ENCODE data around the gene RNF224.

RNF224 gene

DNA sequence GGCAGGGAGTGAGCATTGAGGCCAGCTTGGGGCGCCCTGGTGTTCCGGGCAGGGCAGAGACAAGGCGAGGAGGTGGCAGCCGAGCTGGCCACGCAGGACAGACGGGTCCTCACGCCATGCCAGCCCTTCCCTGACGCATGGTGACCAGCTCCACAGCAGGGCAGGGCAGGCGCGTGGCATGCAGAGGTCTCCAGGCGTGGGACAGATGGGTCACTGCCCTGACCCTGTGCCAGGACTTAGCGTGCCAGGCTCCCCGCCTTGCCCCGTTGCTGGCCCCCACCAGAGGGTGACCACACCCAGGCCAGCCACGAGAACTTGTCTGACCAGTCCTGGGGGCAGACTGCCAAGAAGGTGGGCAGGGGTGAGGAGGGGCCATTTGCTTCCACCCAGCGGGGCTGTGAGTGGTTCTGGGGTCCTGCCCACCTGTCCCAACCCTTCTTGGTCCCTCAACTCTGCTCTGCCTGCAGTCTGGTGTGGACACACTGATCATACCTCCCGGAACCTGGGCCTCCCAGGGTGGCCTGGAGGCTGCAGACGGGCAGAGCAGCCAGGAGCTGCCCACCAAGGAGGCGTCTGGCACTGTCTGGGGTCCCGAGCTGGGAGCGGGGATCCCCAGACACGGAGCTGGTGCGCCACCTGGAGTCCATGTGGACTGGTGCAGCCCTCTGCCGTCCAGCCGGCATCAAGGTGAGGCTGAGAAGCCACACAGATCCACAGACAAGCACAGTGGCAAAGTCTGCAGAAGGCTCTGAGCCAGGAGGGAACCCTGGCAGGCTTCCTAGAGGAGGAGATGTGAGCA lies at the start of gene RNF224:
Gene RNF224 (plus strand): TSS at position 449 of the 799 bp plus-strand sequence. CDS start 834 bp downstream, outside the sequence.
- DNase-seq = peak; percentile 76

DNA sequence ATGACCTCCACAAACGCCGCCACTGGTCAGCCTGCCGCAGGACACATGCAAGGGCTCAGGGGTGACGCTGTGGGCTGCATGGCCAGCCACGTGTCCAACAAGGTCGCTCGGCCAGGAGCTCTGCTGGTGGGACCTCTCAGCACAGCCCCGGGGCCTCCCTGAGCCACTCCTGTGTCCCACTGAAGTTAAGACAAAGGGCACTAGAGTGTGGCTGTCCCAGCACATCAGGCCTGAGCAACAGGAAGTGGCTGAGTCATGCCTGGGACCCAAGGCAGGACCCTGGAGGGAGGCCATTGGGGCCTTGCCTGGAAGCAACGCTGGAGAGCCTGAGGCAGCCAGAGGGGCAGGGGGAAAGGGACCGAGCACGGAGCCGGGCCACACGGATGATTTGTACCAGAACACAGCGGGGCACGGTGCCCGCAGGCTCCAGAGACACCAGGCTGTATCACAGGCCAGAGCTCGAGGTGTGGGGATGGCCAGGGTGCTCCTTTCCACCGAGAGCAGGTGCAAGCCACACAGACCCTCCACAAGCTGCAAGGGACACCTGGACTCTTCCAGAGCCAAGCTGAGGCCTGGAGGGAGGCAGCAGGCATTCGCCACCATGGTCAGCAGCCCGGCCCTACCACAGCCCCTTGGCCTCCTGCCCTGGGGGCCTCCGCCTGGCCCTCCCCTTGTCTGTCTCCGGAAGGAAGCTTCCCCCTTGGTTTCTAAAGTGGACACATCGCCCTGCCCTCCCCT lies 48.9 kb upstream of the RNF224 start:
- DNase-seq = no peak

DNA sequence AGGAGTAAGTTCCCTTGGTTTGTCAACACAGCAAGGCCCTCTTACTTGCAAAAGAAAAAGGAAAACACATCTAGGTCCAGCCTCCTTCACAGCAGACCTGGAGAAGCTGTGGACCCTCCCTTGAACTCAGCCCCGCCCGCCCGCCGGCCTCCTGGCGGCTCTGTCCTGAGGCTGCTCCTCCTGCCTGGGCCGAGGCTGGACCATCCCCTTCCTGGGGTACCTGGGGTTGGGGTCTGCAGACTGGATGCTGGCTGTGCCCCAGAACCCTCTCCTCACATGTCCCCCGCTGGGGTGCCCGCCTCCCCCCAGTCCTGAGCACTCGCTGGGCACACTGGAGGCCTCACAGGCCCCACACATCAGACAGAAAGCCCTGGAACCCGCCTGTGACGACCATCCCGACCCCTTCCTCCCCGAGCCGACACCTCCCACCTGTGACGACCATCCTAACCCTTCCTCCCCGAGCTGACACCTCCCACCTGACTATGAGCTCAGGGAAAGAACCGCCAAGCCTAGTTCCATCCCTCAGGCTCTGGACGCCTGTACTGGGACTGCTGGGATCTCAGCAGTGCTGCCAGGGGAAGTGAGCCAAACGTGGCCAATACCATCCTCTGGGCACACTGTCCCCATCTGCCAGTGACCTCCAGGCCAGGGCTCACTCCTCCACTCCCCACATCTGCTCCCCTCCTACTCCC lies 48.2 kb upstream of the RNF224 start:
- DNase-seq = no peak

DNA sequence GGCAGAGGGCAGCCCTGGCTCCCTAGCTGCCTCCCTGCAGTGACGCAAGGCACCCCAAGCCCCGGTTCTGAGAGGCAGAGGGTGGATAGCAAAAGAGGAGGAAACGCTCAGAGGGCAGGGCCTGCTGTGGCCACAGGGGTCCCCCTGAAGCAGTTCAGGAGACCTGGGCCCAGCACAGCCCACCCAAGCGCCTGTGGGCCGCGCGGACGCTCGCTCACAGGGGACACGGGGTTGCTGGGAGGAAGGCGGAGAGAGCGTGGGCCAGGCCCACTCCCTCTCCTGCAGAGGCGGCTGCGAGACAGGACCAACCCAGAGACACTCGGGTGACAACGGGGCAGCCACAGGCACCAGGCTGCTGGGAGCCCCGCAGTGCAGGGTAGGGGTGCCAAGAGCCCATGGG lies 47.5 kb upstream of the RNF224 start:
- DNase-seq = no peak

DNA sequence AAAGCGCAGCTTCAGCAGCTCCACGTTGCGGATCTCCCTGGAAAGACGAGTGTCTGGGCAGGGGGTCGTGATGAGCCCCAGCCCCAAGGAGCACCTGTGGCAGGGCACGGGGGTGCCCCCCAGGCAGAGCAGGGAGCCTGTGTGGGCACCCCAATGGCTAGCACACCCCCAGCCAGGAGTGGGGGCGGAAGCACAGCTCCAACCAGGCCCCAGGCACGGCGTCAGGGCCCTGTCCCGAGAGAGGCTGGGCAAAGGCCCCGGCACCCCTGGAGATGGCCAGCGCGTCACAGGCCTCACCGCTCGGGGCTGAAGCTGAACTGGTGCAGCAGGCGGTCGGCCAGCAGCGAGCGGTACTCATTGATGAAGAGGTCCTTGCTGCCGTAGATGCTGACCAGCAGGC lies 46.8 kb upstream of the RNF224 start:
- DNase-seq = no peak

DNA sequence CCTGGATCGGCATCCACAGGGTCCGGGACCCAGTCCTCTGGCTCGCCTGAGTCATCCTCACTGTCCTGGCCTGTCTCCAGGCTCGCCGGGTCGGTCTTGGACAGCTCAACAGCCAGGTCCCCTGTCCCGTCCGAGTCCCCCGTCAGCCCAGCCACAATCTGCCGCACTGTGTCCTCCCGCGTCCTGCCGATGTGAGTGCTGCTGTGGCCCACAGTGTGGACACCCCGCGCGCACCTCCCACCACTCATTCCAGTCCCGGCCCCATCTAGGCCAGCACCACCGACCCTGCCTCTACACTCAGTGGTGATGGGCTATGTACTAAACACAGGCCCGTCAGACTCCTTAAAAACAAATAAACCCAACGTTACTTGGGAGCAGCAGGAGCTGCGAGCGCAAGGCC lies 45.6 kb upstream of the RNF224 start:
- DNase-seq = no peak

DNA sequence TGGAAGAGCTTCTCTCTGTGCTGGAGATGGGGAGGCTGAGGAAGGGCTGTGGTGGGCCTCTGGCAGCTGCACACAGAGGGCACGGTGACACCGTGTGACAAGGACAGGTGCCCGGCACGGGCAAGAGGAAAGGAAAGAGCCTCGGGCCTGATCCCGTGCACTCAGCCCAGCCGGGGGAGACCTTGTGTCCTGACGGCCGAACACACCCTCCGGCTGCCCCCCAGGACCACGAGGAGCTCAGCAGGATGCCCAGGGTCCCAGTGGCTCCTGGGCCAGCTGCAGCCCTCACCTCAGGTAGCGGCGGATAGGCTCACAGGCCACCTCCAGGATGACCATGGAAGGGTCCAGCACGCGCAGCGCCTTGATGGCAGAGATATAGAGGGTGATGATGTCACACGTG lies 44.5 kb upstream of the RNF224 start:
- DNase-seq = no peak

DNA sequence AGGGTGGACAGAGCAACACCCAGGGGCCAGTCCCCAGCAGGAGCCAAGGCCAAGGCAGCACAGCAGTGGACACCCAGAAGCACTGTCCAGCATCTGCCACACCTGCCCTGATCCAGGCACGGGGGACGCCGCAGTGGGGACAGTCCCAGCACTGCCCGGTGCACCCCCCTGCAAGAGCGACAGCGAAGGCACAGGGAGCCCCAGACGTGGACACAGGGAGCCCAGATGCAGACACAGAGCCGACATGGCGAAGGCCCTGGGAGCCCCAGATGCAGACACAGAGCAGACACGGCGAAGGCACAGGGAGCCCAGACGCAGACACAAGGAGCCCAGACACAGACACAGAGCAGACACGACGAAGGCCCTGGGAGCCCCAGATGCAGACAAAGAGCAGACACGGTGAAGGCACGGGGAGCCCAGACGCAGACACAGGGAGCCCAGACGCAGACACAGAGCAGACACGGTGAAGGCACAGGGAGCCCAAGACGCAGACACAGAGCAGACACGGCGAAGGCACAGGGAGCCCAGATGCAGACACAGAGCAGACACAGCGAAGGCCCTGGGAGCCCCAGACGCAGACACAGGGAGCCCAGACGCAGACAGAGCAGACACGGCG lies 43.2 kb upstream of the RNF224 start:
- DNase-seq = no peak

DNA sequence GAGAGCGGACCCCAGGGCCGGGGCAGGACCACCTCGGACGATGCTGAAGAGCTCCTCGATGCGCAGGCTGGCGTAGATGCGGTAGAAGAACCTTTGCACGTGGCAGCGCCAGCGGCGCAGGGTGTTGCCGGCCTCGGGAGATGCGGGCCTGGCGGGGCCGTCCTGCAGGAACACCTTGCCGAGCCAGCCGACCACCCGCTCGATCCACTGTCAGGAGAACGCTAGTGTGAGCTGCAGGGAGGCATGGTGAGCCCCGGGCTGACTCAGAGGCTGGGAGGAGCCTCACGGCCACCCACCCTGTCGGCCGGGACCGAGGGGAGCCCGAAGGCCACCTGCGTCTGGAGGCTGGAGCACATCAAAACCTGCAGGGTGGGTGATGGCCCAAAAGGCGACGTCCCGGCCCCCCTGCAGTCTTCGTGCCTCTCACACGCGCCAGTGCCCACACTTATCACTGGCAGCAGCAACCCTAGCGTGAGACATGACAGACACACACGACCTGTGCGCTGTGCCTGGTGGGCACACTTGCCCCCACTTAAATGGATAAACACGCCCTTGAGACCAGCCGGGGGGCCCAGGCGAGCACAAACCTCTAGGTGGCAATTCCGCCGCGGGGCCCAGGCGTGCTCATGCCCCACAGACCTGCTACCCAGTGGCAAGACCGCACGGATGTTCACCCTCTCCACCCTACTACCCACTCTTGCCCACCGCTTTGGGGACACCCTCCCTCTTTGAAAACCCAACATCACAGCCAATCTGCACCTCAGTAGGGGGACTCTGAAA lies 42.2 kb upstream of the RNF224 start:
- DNase-seq = no peak

DNA sequence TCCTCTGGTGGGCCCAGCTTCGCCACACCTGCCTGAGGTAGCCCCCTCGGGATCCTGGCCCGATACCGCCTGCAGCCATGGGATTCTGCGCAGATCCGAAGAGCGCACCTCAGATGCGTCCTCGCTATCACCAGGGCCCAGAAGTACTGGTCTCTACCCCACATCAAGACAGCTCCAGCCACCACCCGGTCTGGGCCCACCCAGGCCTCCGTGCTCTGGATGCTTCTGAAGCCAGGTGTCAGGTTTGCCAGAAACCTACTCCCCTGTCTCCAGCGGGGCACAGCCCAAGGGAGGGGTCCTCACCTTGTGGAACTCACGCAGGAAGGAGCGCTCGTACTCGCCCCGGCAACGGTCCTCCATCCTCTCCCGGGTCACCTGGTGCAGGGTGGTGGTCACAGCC lies 41.4 kb upstream of the RNF224 start:
- no peak for DNase-seq

DNA sequence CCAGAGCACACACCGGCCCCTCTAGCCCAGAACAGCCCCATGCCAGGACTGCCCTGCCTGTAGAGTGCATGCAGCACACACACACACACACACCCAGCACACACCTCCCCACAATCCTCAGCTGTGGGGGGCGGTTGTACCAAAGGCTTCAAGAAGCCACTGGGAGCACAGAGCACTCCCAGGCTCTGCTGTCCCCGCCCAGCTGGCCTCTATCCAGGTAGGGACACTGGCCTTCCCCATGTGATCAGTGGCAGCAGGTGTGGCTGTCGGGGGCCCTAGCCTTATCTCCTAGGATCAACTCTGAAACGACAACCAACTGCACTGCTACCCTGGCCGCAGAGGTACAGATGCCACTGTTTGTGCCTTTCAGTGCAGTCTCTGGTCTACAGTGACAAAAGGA lies 40.9 kb upstream of the RNF224 start:
- no peak for DNase-seq

DNA sequence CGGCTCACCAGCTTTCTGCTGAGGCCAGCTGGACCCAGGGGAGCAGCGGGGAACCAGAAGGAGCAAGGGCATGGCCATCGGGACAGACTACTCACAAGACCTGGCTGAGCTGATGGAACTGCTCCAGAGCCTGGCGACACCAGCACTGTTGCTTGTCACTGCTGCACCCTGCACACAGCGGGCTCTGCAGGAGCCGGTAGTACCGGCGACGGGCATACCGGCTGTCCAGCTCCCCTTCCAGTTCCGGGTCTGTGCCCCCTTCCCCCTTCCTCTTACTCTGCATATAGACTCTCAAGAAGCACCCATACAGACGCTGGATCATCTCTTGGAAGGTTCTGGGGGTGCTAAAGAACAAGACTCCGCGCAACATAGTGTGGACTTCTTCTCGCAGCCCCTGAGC lies 39.9 kb upstream of the RNF224 start:
- no peak for DNase-seq

DNA sequence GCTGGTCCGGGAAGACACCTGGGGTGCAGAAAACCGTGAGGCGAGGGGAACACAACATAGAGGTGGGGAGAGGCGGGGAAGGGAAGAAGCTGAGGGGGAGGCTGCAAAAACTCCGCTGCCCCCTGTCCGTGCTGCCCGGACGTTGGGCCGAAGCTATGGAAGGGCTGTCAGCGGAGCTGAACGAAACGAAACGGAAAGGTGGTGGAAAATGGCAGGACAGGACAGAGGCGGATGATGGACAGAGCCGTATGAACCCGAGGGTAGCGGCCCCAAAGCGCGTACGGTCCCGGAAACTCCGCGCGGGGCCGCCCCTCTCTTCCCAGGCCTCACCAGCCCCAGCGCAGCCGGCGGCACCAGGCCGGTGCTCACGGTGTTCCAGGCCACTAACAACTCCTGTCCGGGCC lies 39.2 kb upstream of the RNF224 start:
- DNase-seq = no peak

DNA sequence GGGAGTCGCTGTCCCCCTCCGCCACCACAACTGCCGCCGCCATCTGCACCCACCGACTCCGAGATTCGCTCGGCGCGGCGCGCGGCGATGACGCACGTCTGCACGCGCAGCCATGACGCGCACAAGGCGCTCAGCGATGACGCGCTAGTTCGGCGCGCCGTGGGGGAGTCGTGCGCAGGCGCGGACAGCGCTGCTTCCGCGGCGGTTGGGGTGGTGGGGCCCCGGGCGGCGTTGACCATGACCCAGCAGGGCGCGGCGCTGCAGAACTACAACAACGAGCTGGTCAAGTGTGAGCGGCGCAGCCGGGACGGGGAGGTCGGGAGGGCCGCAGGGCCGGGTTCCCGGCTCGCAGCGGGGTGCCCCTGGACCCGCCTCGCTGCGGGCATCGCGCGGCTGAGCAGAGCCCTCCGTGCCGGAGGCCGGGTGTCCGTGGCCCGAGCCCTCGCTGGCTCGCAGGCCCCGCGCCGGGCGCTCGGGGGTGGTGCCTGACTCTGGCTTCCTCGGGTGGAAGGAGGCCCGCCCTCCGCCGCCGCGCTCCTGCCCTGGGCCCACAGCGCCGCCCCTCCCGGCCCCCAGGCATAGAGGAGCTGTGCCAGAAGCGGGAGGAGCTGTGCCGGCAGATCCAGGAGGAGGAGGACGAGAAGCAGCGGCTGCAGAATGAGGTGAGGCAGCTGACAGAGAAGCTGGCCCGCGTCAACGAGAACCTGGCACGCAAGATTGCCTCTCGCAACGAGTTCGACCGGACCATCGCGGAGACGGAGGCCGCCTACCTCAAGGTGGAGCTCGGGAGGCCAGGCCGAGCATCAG lies 38.6 kb upstream of the RNF224 start, which contains the start of the genes ANAPC2 and SSNA1:
Gene ANAPC2 (minus strand): TSS at position 71 of the 807 bp plus-strand sequence. CDS start 28 bp downstream, at position 43.
Gene SSNA1 (plus strand): TSS at position 187 of the 807 bp plus-strand sequence. CDS start 51 bp downstream, at position 238.
- DNase-seq = peak; percentile 93

DNA sequence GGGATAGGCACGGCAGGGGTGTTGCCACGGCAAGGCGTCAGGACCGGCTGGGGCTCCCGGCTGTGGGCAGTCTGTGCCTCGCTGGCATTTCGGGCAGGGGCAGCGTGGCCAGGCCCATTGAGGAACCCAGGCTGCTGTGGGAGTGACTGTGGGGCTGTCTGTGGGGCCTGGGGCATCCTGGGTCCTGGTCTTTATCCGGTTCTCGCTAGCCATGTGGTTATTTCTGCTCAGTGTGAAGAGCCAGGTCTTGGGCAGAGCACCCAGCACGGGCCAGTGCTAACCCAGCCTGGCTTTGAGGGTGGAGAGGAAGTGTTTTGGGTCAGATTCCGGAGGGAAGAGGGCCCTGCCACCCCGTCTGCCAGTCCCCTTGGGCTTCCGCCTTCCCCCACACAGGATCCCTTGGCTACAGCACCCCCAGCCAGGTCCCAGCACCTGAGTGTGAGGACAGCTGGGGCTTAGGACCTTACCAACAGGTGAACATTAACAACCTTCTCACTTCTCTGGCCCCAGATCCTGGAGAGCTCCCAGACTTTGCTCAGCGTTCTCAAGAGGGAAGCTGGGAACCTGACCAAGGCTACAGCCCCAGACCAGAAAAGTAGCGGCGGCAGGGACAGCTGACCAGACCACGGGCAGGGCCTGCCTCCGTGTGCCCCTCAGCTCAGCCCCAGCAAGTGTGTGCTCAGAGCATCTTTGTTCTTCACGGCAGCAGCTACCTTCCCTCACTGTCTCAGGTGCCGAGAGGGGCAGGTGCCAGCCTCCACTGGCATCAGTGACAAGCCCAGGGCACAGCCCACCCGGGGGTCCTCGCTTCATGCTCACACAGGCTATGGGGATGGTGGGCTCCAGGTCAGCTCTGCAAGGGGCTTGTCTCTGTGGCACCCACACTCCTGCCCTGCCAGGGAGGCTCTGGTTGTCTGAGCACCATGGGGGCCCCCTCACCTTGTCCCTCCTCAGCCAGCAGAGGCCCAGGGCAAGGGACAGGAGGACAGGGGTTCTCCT lies 37.7 kb upstream of the RNF224 start:
- no peak for DNase-seq

DNA sequence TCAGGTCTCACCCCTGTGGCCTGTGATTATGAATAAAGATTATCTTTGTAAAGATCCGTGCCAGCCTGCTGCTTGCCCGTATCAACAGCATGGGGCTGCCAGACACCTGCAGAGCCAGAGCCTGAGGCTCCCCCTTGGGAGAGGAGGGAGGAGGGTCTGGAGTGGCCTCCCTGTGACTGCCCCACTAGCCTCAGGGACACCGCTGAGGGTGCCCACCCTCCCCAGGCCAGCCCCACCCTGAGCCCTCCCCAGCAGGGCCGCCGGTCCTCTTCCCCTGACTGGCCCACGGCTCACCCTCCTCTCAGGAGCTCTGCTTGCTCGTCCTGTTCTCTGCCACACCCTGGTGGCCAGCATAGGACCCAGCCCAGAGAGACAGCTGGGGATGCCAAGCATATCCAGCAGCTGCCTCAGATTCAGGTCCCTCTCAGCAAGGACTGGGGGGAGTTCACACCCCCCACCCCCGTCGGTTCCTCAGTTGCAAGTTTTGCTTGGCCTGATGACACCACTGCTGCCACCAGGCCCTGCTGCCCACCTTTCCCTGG lies 36.9 kb upstream of the RNF224 start:
- no peak for DNase-seq

DNA sequence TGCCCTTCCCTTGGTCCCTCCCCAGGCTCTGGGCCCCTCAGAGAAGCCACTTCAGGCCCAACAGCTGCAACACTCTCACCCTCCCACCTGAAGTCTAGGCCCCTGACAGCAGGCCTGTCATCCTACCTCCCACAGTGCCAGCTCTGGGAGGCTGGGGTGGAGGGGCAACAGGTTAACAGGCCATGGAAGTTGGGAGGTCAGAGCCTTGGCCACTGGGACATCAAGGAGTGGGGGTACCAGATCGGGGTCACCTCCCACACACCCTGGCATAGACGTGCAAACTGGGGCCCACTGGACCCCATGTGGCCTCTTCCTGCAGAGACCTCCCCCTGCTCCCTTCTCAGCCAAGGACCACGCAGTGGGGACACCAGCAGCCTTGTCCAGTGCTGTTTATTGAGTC lies 36.1 kb upstream of the RNF224 start:
- no peak for DNase-seq

DNA sequence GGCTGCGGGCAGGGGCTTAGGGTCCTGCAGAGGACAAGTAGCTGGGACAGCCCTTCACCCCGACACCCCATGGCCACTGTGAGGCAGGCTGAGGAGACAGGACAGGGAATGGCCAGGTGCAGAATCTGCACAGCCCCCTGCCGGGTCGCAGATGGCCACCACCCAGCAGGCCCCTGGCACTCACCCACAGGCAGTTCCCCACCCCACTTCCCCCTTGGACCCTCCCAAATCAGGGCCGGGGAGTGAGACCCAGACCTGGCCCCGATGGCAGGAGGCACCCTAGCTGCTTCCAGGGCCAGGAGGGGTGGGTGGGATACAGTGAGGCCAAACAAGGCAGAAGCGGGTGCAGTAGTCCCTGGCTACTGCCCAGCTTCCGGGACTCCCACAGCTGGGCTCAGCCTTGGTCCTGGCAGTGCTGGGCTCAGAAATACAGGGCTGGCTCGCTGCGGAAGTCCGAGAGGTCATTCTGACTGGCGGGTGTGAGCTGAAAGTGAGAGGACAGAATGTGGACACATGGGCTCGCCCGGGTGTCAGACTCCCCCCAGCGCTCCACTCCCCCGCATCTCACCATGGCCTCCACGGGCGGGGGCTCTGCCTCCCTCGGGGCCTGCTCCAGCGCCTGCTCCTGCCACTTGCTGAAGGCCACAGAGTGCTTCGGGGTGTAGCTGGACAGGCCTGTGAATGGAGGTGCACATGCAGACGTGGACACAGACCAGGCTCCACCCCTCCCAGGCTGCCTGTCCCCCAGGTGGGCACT lies 35.4 kb upstream of the RNF224 start:
- DNase-seq = no peak

DNA sequence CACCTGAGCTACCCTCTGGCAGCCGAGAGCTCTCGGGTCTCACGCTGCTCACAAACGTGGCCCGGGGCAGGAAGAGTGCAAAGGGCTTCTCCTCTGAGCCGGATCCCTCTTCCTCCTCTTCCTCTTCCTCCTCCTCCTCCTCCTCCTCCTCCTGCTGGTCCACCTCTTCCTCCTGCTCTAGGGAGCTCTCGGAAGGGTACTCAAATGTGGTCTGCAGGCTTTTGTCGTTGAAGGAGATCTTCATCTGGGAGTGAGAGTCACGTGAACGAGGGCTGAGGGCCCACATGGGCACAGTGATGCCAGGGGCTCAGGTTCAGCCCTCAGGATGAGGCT lies 34.9 kb upstream of the RNF224 start:
- no peak for DNase-seq
